HEK293 (cell line): ENCODE data around the gene TACR2.

ENCODE experiments used
- AEBP2 ChIP-seq: fragments of 450-650 bp; formaldehyde crosslinking; IDR thresholded peaks from 2 replicates; pipeline ENCODE4 v1.5.1; 2016; ENCODE audit warnings: missing biosample characterization, missing genetic modification characterization, borderline replicate concordance
- CTCF ChIP-seq: fragments of 450-650 bp; formaldehyde crosslinking; IDR thresholded peaks from 2 replicates; pipeline ENCODE4 v1.5.1; 2016; ENCODE audit warnings: missing biosample characterization, missing genetic modification characterization
- EGR2 ChIP-seq: fragments of 450-650 bp; formaldehyde crosslinking; IDR thresholded peaks from 2 replicates; pipeline ENCODE4 v1.5.1; 2016; ENCODE audit warnings: low read depth, missing biosample characterization, missing genetic modification characterization
- GLIS1 ChIP-seq: fragments of 450-650 bp; formaldehyde crosslinking; IDR thresholded peaks from 2 replicates; pipeline ENCODE4 v1.5.1; 2016; ENCODE audit warnings: missing biosample characterization, missing genetic modification characterization
- HIC1 ChIP-seq: fragments of 450-650 bp; formaldehyde crosslinking; IDR thresholded peaks from 2 replicates; pipeline ENCODE4 v1.5.1; 2016; ENCODE audit warnings: missing biosample characterization, missing genetic modification characterization
- HOXD13 ChIP-seq: sonication (generic); formaldehyde crosslinking; IDR thresholded peaks from 2 replicates; pipeline ENCODE4 v1.8.0; 2022; ENCODE audit warnings: missing genetic modification reagents, borderline replicate concordance
- KLF1 ChIP-seq: fragments of 450-650 bp; formaldehyde crosslinking; IDR thresholded peaks from 2 replicates; pipeline ENCODE4 v1.5.1; 2016; ENCODE audit warnings: missing biosample characterization, missing genetic modification characterization
- REPIN1 ChIP-seq: fragments of 450-650 bp; formaldehyde crosslinking; IDR thresholded peaks from 2 replicates; pipeline ENCODE4 v1.5.1; 2017; ENCODE audit warnings: missing biosample characterization, missing genetic modification characterization, low read depth
- SETDB1 ChIP-seq: IDR thresholded peaks from one replicate; pipeline ENCODE4 v1.6.1; 2017; ENCODE audit warnings: mild to moderate bottlenecking, low read length, moderate library complexity, mixed read lengths; ENCODE audit not compliant: insufficient read length
- ZFP41 ChIP-seq: fragments of 450-650 bp; formaldehyde crosslinking; IDR thresholded peaks from 2 replicates; pipeline ENCODE4 v1.5.1; 2016; ENCODE audit warnings: missing biosample characterization, missing genetic modification characterization, borderline replicate concordance
- ZNF121 ChIP-seq: fragments of 450-650 bp; formaldehyde crosslinking; IDR thresholded peaks from 2 replicates; pipeline ENCODE4 v1.5.1; 2016; ENCODE audit warnings: missing biosample characterization, missing genetic modification characterization
- ZNF133 ChIP-seq: fragments of 450-650 bp; formaldehyde crosslinking; IDR thresholded peaks from 2 replicates; pipeline ENCODE4 v1.5.1; 2016; ENCODE audit warnings: missing biosample characterization, missing genetic modification characterization
- ZNF138 ChIP-seq: fragments of 450-650 bp; formaldehyde crosslinking; IDR thresholded peaks from 2 replicates; pipeline ENCODE4 v1.5.1; 2016; ENCODE audit warnings: missing biosample characterization, missing genetic modification characterization, borderline replicate concordance
- ZNF146 ChIP-seq: fragments of 450-650 bp; formaldehyde crosslinking; IDR thresholded peaks from 2 replicates; pipeline ENCODE4 v1.5.1; 2016; ENCODE audit warnings: missing biosample characterization, missing genetic modification characterization
- ZNF148 ChIP-seq: fragments of 450-650 bp; formaldehyde crosslinking; IDR thresholded peaks from 2 replicates; pipeline ENCODE4 v1.5.0; 2017; ENCODE audit warnings: missing biosample characterization, missing genetic modification characterization, borderline replicate concordance
- ZNF157 ChIP-seq: fragments of 450-650 bp; formaldehyde crosslinking; IDR thresholded peaks from 2 replicates; pipeline ENCODE4 v1.5.1; 2016; ENCODE audit warnings: missing biosample characterization, missing genetic modification characterization
- ZNF169 ChIP-seq: fragments of 450-650 bp; formaldehyde crosslinking; IDR thresholded peaks from 2 replicates; pipeline ENCODE4 v1.5.1; 2016; ENCODE audit warnings: missing biosample characterization, missing genetic modification characterization
- ZNF202 ChIP-seq: fragments of 450-650 bp; formaldehyde crosslinking; IDR thresholded peaks from 2 replicates; pipeline ENCODE4 v1.5.1; 2016; ENCODE audit warnings: missing biosample characterization, missing genetic modification characterization, borderline replicate concordance
- ZNF221 ChIP-seq: fragments of 450-650 bp; formaldehyde crosslinking; IDR thresholded peaks from 2 replicates; pipeline ENCODE4 v1.5.1; 2017; ENCODE audit warnings: missing biosample characterization, missing genetic modification characterization, borderline replicate concordance
- ZNF280D ChIP-seq: fragments of 450-650 bp; formaldehyde crosslinking; IDR thresholded peaks from 2 replicates; pipeline ENCODE4 v1.5.1; 2016; ENCODE audit warnings: missing biosample characterization, missing genetic modification characterization
- ZNF37A ChIP-seq: fragments of 450-650 bp; IDR thresholded peaks from 2 replicates; pipeline ENCODE4 v1.5.1; 2018; ENCODE audit warnings: missing biosample characterization, missing genetic modification characterization
- ZNF391 ChIP-seq: fragments of 450-650 bp; formaldehyde crosslinking; IDR thresholded peaks from 2 replicates; pipeline ENCODE4 v1.5.1; 2016; ENCODE audit warnings: low read depth, missing biosample characterization, missing genetic modification characterization, borderline replicate concordance
- ZNF510 ChIP-seq: fragments of 450-650 bp; formaldehyde crosslinking; IDR thresholded peaks from 2 replicates; pipeline ENCODE4 v1.5.1; 2018; ENCODE audit warnings: mild to moderate bottlenecking, missing genetic modification characterization, missing biosample characterization; ENCODE audit not compliant: insufficient replicate concordance
- ZNF530 ChIP-seq: fragments of 450-650 bp; formaldehyde crosslinking; IDR thresholded peaks from 2 replicates; pipeline ENCODE4 v1.5.1; 2016; ENCODE audit warnings: low read depth, missing biosample characterization, missing genetic modification characterization
- ZNF623 ChIP-seq: fragments of 450-650 bp; formaldehyde crosslinking; IDR thresholded peaks from 2 replicates; pipeline ENCODE4 v1.5.1; 2016; ENCODE audit warnings: missing biosample characterization, missing genetic modification characterization
- ZNF624 ChIP-seq: fragments of 450-650 bp; formaldehyde crosslinking; IDR thresholded peaks from 2 replicates; pipeline ENCODE4 v1.5.1; 2017; ENCODE audit warnings: missing biosample characterization, missing genetic modification characterization
- ZNF654 ChIP-seq: fragments of 450-650 bp; formaldehyde crosslinking; IDR thresholded peaks from 2 replicates; pipeline ENCODE4 v1.5.1; 2016; ENCODE audit warnings: low read depth, missing biosample characterization, missing genetic modification characterization
- ZNF670 ChIP-seq: fragments of 450-650 bp; formaldehyde crosslinking; IDR thresholded peaks from 2 replicates; pipeline ENCODE4 v1.5.1; 2016; ENCODE audit warnings: missing biosample characterization, missing genetic modification characterization, low read depth
- ZNF677 ChIP-seq: fragments of 450-650 bp; IDR thresholded peaks from 2 replicates; pipeline ENCODE4 v1.5.0; 2018; ENCODE audit warnings: missing biosample characterization, mild to moderate bottlenecking, missing genetic modification characterization, moderate library complexity
- ZNF747 ChIP-seq: fragments of 450-650 bp; formaldehyde crosslinking; IDR thresholded peaks from 2 replicates; pipeline ENCODE4 v1.5.1; 2016; ENCODE audit warnings: missing biosample characterization, missing genetic modification characterization
- ZNF776 ChIP-seq: fragments of 450-650 bp; formaldehyde crosslinking; IDR thresholded peaks from 2 replicates; pipeline ENCODE4 v1.5.0; 2017; ENCODE audit warnings: missing biosample characterization, missing genetic modification characterization, borderline replicate concordance

Gene TACR2

GRCh38 chr10:69392481-69393000 is 24.2 kb downstream of the TACR2 start (continued):
- TF ChIP-seq GLIS1 (tag by site-specific recombination) (0 out of 2 replicates have a peak, but pooled peaks have one; percentile 9), ZFP41 (tag by site-specific recombination) (no peak), ZNF654 (tag by site-specific recombination) (peak; percentile 97), ZNF391 (tag by site-specific recombination) (no peak), CTCF (tag by site-specific recombination) (peak; percentile 95), ZNF747 (tag by site-specific recombination) (no peak), ZNF624 (tag by site-specific recombination) (no peak), ZNF169 (tag by site-specific recombination) (no peak), ZNF221 (tag by site-specific recombination) (no peak), HOXD13 (no peak), ZNF280D (no peak), SETDB1 (no peak), ZNF623 (tag by site-specific recombination) (no peak), AEBP2 (tag by site-specific recombination) (no peak), ZNF677 (tag by site-specific recombination) (no peak), ZNF670 (no peak), ZNF138 (no peak), ZNF37A (tag by site-specific recombination) (no peak), ZNF121 (tag by site-specific recombination) (no peak), ZNF776 (tag by site-specific recombination) (no peak), ZNF157 (tag by site-specific recombination) (no peak), REPIN1 (tag by site-specific recombination) (no peak), ZNF133 (tag by site-specific recombination) (no peak), EGR2 (no peak), ZNF530 (tag by site-specific recombination) (no peak), ZNF202 (tag by site-specific recombination) (no peak), KLF1 (tag by site-specific recombination) (no peak), ZNF510 (tag by site-specific recombination) (no peak), HIC1 (tag by site-specific recombination) (no peak), ZNF146 (tag by site-specific recombination) (no peak), ZNF148 (tag by site-specific recombination) (no peak)
